SK-N-SH (cell line): ENCODE results near the gene SARDH. TPM values are rescaled to one million over a fixed set of nuclear protein-coding genes. Genes with fewer than 3 reads are reported as not detected.
"Not testable (repeated sequence)": the region's sequence is repeated elsewhere in the genome, so short reads cannot be mapped to it uniquely, and the experiment has no call there.

Experiments used
- CTCF ChIA-PET: fragments of 300-600, 350-600 bp; formaldehyde crosslinking; extraction: SDS; loops from one replicate; lab custom pipeline; 2021; lab: Yijun Ruan, JAX
- POLR2A ChIA-PET: fragments of 350-600 bp; sonication (Branson Sonifier 250); formaldehyde crosslinking; extraction: SDS; loops from one replicate; lab custom pipeline; 2020; ENCODE audit warnings: antibody characterized with exemption, inconsistent platforms; lab: Yijun Ruan, JAX
- DNase-seq: peaks from one replicate; pipeline ENCODE4 v3.0.0; 2012
- H2AFZ ChIP-seq: fragments of 200-600 bp; sonication (generic); 2 replicates; pipeline ENCODE4 v1.8.1; 2016; ENCODE audit warnings: antibody characterized with exemption, mild to moderate bottlenecking, low read depth
- H3F3A ChIP-seq: fragments of 200-600 bp; sonication (generic); replicated peaks from 2 replicates; pipeline ENCODE3; 2016; ENCODE audit warnings: antibody characterized with exemption, mild to moderate bottlenecking; ENCODE audit not compliant: insufficient read depth
- H3K27ac ChIP-seq, 2 experiments: fragments of 200-500 bp in 1 of 2; fragments of 200-600 bp in 1 of 2; sonication (Bioruptor generic) in 1 of 2; sonication (generic), shearing (Covaris generic) in 1 of 2; 2 replicates each; pipeline versions ENCODE4 v1.5.1 to v1.6.1; 2014 to 2016; ENCODE audit warnings: low read depth in 2 of 2, inconsistent platforms in 1 of 2, low read length in 1 of 2, mild to moderate bottlenecking in 1 of 2, mixed read lengths in 1 of 2
- H3K27me3 ChIP-seq: fragments of 200-600 bp; sonication (generic), shearing (Covaris generic); 2 replicates; pipeline ENCODE4 v1.6.1; 2016; ENCODE audit warnings: mixed run types; ENCODE audit not compliant: insufficient read depth
- H3K36me3 ChIP-seq, 2 experiments: fragments of 200-500 bp in 1 of 2; fragments of 200-600 bp in 1 of 2; sonication (Bioruptor generic) in 1 of 2; sonication (generic) in 1 of 2; replicated peaks in 1 of 2; 2 replicates each; pipeline versions ENCODE3 to v1.5.1; 2014 to 2016; ENCODE audit warnings: low read length in 1 of 2, mild to moderate bottlenecking in 1 of 2; ENCODE audit not compliant: insufficient read depth in 2 of 2, control insufficient read depth in 1 of 2
- H3K4me1 ChIP-seq, 2 experiments: fragments of 200-500 bp in 1 of 2; fragments of 200-600 bp in 1 of 2; sonication (Bioruptor generic) in 1 of 2; sonication (generic), shearing (Covaris generic) in 1 of 2; 2 replicates each; pipeline versions ENCODE4 v1.5.1 to v1.6.1; 2014 to 2016; ENCODE audit warnings: low read depth in 1 of 2, low read length in 1 of 2, mixed run types in 1 of 2; ENCODE audit not compliant: insufficient read depth in 2 of 2, control insufficient read depth in 1 of 2
- H3K4me2 ChIP-seq: fragments of 200-600 bp; sonication (generic), shearing (Covaris generic); 2 replicates; pipeline ENCODE4 v1.6.1; 2017; ENCODE audit warnings: mixed run types
- H3K4me3 ChIP-seq, 2 experiments: fragments of 200-500 bp in 1 of 2; fragments of 200-600 bp in 1 of 2; sonication (Bioruptor generic) in 1 of 2; sonication (generic), shearing (Covaris generic) in 1 of 2; 2 replicates each; pipeline versions ENCODE4 v1.5.1 to v1.8.1; 2014 to 2016; ENCODE audit warnings: low read depth in 2 of 2, inconsistent platforms in 1 of 2, low read length in 1 of 2, mild to moderate bottlenecking in 1 of 2, mixed read lengths in 1 of 2, moderate library complexity in 1 of 2
- H3K79me2 ChIP-seq: fragments of 200-600 bp; sonication (generic); 2 replicates; pipeline ENCODE4 v1.8.1; 2017; ENCODE audit warnings: mild to moderate bottlenecking; ENCODE audit not compliant: insufficient read depth
- H3K9ac ChIP-seq: fragments of 200-600 bp; sonication (generic); 2 replicates; pipeline ENCODE4 v1.6.1; 2017; ENCODE audit warnings: mixed run types
- H3K9me2 ChIP-seq: fragments of 200-600 bp; sonication (generic); 2 replicates; pipeline ENCODE4 v1.6.1; 2017; ENCODE audit warnings: mixed run types
- H3K9me3 ChIP-seq: fragments of 200-600 bp; sonication (generic); 2 replicates; pipeline ENCODE4 v1.6.1; 2017; ENCODE audit warnings: mixed run types, mild to moderate bottlenecking, moderate library complexity
- H4K20me1 ChIP-seq: fragments of 200-600 bp; sonication (generic); 2 replicates; pipeline ENCODE4 v1.6.1; 2017; ENCODE audit warnings: mild to moderate bottlenecking, mixed run types; ENCODE audit not compliant: insufficient read depth
- EP300 ChIP-seq, 2 experiments: IDR thresholded peaks; 2 replicates each; pipeline versions ENCODE4 v1.4.0 to v1.6.1; 2012; ENCODE audit warnings: borderline replicate concordance in 1 of 2, low read depth in 1 of 2, low read length in 1 of 2
- FOXJ3 ChIP-seq: sonication (generic); formaldehyde crosslinking; IDR thresholded peaks from 2 replicates; pipeline ENCODE4 v1.5.1; 2020; ENCODE audit warnings: mild to moderate bottlenecking, missing genetic modification reagents
- FOXM1 ChIP-seq: IDR thresholded peaks from 2 replicates; pipeline ENCODE4 v1.4.0; 2012; ENCODE audit warnings: low read depth, mild to moderate bottlenecking
- NRF1 ChIP-seq: IDR thresholded peaks from 2 replicates; pipeline ENCODE4 v1.6.1; 2012; ENCODE audit warnings: low read depth, mild to moderate bottlenecking, low read length
- TAF1 ChIP-seq: IDR thresholded peaks from 2 replicates; pipeline ENCODE4 v1.6.1; 2012; ENCODE audit warnings: low read depth, mild to moderate bottlenecking, low read length, moderate library complexity, borderline replicate concordance
- USF2 ChIP-seq: fragments of 150-350 bp; IDR thresholded peaks from 2 replicates; pipeline ENCODE4 v1.6.1; 2017; ENCODE audit warnings: antibody characterized with exemption, low read length, low read depth, borderline replicate concordance
- WGBS: methylation state at CpG from one replicate; pipeline ENCODE4 v1.1.6; 2017; ENCODE audit warnings: low lambda C conversion rate; 5-methylcytosine and 5-hydroxymethylcytosine counted together
- polyA plus RNA-seq, 3 experiments: library from polyadenylated mRNA; depleted of rRNA; stranded (reverse); fragments of >200 nt; gene quantifications; 2 replicates each; pipeline ENCODE4 v1.2.3, GENCODE V29; 2012
- TF ChIP-seq, protein P1 (sequence below): IDR thresholded peaks from 2 replicates; pipeline ENCODE4; 2012
- TF ChIP-seq, protein P2 (sequence below): IDR thresholded peaks from 2 replicates; pipeline ENCODE4 v1.4.0; 2012; ENCODE audit warnings: low read depth, borderline replicate concordance
- TF ChIP-seq, protein P3 (sequence below): fragments of 200-600 bp; sonication (generic); IDR thresholded peaks from 2 replicates; pipeline ENCODE4 v1.6.1; 2017; ENCODE audit warnings: antibody characterized with exemption, mild to moderate bottlenecking, moderate library complexity

The SARDH gene
- polyA plus RNA-seq, 1 of the 3 experiments (the other 2 are of a cell fraction), result 5.9 TPM

DNA sequence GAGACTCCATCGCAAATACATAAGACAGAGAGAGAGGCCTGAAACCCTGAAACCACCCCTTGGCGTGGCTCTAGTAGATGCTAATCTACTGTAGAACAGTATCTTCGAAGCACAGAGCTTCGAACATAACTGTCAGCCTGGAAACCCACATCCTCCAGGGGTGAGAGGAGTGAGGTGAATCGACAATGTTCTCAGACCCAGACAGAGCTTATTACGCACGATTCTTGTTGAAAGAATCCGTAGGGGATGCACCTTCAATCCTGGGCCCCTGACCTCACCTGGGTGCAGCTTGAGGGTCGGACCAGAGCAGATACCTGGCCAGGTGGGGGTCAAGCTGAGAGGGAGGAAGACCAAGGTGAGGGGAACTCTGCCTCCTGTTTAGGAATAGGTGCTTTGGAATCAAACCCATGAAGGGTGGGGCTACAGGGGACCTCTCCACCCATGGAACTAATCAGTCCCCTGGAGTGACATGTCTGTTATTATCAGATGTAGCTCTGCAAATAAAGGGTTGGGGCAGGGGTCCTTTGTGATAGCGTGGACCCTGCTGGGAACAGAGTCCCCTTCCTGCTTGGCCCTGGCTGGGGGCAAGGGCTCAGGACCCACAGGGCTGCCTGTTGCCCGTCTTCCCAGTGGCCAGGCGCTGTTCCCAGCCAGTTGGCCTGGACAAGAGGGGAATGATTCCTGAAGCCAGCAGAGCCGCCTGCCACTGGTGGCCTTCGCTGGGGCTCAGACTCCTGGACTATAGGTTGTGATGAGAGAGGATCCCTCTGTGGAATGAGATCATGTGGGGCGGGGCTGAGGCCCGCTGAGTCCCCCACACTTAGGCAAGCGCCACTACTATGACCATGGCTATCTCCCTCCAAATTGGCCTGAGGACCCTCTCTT is 60.8 kb downstream of the SARDH start (continued):
- TF ChIP-seq, protein P1, sequence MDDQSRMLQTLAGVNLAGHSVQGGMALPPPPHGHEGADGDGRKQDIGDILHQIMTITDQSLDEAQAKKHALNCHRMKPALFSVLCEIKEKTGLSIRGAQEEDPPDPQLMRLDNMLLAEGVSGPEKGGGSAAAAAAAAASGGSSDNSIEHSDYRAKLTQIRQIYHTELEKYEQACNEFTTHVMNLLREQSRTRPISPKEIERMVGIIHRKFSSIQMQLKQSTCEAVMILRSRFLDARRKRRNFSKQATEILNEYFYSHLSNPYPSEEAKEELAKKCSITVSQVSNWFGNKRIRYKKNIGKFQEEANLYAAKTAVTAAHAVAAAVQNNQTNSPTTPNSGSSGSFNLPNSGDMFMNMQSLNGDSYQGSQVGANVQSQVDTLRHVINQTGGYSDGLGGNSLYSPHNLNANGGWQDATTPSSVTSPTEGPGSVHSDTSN, result no peak
- no peak for TF ChIP-seq USF2
- TF ChIP-seq EP300 (IDR thresholded peaks at IDR 0.05; ENCODE audit: borderline replicate concordance in 1 of 2, low read depth in 1 of 2, low read length in 1 of 2), result no peak
- no peak for TF ChIP-seq FOXM1
- no peak for TF ChIP-seq TAF1
- TF ChIP-seq, protein P2, sequence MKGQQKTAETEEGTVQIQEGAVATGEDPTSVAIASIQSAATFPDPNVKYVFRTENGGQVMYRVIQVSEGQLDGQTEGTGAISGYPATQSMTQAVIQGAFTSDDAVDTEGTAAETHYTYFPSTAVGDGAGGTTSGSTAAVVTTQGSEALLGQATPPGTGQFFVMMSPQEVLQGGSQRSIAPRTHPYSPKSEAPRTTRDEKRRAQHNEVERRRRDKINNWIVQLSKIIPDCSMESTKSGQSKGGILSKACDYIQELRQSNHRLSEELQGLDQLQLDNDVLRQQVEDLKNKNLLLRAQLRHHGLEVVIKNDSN, result no peak
- TF ChIP-seq NRF1, result no peak
- TF ChIP-seq FOXJ3, result no peak

GRCh38 chr9:133676450-133676849 is 61.7 kb downstream of the SARDH start:
- Histone ChIP-seq H3K4me2 (no peak overlapping the region), H3K4me3 (no peak overlapping the region), H3K27ac (no peak overlapping the region), H3K27me3 (no peaks in the 10 kb centered on the region), H3K79me2 (no peaks in the 10 kb centered on the region), H3K9me2 (no peaks in the 10 kb centered on the region), H3K4me1 (peaks cover 0 to 32% of the 10 kb centered on the region in 2 experiments; a peak in 1 of 4 replicates), H4K20me1 (no peaks in the 10 kb centered on the region), H2AFZ (no peak overlapping the region), H3F3A (no peaks in the 10 kb centered on the region), H3K36me3 (no peaks in the 10 kb centered on the region), H3K9ac (no peak overlapping the region), H3K9me3 (no peaks in the 10 kb centered on the region)
- CTCF ChIA-PET, result interaction anchor here (0.8 to 1.3 kb wide), 3 partner anchors 39 to 66 kb away, joined by 3 to 4 read pairs (median 3); no protein-coding TSS in a partner anchor
- TF ChIP-seq USF2 (no peak), FOXJ3 (no peak), NRF1 (no peak)
- TF ChIP-seq, protein P3, sequence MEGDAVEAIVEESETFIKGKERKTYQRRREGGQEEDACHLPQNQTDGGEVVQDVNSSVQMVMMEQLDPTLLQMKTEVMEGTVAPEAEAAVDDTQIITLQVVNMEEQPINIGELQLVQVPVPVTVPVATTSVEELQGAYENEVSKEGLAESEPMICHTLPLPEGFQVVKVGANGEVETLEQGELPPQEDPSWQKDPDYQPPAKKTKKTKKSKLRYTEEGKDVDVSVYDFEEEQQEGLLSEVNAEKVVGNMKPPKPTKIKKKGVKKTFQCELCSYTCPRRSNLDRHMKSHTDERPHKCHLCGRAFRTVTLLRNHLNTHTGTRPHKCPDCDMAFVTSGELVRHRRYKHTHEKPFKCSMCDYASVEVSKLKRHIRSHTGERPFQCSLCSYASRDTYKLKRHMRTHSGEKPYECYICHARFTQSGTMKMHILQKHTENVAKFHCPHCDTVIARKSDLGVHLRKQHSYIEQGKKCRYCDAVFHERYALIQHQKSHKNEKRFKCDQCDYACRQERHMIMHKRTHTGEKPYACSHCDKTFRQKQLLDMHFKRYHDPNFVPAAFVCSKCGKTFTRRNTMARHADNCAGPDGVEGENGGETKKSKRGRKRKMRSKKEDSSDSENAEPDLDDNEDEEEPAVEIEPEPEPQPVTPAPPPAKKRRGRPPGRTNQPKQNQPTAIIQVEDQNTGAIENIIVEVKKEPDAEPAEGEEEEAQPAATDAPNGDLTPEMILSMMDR, result no peak
- TF ChIP-seq, protein P2, result no peak
- DNase-seq, result no peak
- POLR2A ChIA-PET, result no interaction called here
- WGBS, result 78% methylated on average over 10 of the region's 10 CpGs

DNA sequence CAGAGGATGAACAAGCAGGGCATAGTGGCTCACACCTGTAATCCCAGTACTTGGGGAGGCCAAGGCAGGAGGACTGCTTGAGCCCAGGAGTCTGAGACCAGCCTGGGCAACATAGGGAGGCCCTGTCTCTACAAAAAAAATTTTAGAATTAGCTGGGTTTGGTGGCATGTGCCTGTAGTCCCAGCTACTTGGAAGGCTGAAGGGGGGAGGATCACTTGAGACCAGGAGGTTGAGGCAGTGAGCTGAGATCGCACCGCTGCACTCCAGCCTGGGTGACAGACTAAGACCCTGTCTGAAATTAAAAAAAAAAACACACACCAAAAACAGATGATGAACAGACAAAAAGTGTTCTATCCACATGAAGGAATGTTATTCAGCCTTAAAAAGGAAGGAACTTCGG is 62.4 kb downstream of the SARDH start:
- H3K9me2 ChIP-seq, POLR2A ChIA-PET, H3K27ac ChIP-seq, H3F3A ChIP-seq, H3K36me3 ChIP-seq, H3K4me2 ChIP-seq, H3K79me2 ChIP-seq, H3K4me3 ChIP-seq, H3K27me3 ChIP-seq, H3K9ac ChIP-seq, DNase-seq, H2AFZ ChIP-seq, H3K9me3 ChIP-seq, H4K20me1 ChIP-seq: not testable (repeated sequence)
- CTCF ChIA-PET, result interaction anchor here (0.8 to 1.3 kb wide), 2 partner anchors 40 to 51 kb away, joined by 3 to 4 read pairs; no protein-coding TSS in a partner anchor
- peaks cover 0 to 28% of the 10 kb centered on the region in 2 experiments; a peak in 1 of 4 replicates for H3K4me1 ChIP-seq
- 95% methylated on average over 3 of the region's 3 CpGs for WGBS
